HK-2 (cell line): Measurements from ENCODE around the gene SHROOM3.
"Not testable (repeated sequence)": the region's sequence is repeated elsewhere in the genome, so short reads cannot be mapped to it uniquely, and the experiment has no call there.

Source experiments
- DNase-seq: peaks from one replicate; pipeline ENCODE4 v3.0.0-alpha.2; 2018; ENCODE audit not compliant: unreplicated experiment

Gene SHROOM3

DNA sequence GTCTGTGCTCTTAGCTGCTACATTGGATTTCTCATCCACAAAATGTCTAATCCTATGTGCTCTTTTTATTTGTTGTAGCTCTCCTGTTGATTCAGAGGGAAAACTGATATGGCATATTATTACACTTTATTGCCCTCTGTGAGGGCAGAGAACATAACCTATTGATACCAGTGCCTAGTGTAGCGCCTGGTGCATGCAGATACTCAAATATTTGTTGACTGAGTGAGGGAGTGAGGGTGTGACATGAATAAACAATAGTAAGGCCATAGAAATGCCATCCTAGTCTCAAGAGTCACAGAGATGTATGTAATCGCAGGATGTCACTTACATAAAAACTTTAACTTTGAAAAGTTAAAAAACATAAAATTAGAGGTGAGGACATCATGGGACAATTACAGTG lies 159.1 kb downstream of the SHROOM3 start:
- no peak for DNase-seq

DNA sequence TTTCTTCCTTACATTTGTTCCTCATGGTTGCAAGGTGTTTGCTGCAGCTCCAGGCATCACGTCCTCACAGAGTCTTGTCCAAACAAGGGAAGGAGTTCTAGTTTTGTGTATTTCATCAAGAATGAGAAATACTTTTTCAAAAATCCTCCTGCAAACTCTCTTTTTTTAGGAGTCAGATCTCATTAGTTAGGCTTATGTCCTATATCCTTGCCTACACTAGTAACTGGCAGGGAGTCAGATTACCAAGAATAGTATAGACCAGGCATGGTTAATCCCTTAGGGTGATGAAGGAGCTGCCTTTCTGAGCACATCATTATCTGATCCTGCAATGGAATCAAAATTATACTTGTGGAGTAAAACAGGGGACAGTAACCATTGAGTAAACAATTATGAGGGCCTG lies 160.4 kb downstream of the SHROOM3 start:
- no peak for DNase-seq

DNA sequence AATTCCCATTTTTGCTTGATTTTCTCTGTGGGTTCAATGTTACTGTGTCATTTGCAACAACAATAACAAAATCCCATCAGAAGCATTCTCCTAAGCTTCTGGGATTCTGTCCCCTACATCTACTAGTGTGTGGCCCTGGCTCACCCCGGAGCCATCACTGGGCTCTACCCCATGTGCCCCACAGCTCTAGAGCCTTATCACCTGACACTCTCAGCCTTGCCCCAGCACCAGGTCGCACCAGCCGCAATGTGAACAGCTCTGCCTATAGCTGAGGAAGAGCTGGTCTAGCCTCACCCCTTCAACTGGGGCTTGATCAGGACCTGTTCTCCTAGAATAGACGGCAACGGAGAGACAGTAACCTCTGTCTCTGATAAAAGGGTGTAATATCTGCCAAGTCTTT lies 161.7 kb downstream of the SHROOM3 start:
- no peak for DNase-seq

DNA sequence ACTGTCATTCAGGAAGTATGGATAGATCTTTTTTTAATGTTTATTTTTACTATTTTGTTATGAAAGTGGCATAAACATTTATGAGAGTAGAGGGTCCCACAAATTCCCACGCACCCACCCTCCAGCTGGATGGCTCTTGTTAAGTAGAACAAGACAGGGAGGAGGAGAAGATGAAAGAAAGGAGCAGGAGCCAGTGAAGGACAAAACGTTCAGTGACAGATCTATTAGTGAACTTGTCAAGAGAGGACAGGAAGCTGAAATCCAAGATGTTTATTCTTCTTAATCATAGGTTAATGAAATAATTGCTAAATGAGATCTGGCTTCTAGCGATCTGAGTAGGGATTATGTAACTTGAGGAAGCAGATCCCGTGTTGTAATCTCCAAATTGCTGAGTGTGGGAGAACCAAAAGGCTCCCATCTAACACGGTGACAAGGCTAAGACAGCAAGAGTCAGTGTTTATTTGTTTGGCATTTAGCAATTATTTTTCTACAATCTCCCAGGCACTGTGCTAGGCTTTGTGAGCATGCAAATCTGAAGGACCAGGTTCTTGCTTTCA lies 162.5 kb downstream of the SHROOM3 start:
- no peak for DNase-seq

DNA sequence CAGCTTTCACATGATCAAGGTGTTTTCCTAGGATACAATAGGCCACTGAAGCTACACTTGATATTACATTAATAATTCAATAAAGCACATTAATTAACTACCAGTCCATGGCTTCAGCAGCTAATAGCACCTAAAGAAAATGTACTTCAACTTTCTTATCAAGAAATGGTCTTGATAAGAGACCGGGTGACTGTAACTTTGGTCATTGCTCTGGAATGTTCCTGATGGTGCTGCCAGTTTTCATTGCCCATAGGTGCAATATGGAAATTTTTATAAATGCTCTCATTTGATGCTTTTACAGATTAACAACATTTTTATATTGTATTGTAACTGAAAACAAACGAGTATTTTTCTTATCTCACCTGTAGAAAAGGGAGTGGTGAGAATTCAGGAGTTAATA lies 165.4 kb downstream of the SHROOM3 start:
- DNase-seq = no peak

DNA sequence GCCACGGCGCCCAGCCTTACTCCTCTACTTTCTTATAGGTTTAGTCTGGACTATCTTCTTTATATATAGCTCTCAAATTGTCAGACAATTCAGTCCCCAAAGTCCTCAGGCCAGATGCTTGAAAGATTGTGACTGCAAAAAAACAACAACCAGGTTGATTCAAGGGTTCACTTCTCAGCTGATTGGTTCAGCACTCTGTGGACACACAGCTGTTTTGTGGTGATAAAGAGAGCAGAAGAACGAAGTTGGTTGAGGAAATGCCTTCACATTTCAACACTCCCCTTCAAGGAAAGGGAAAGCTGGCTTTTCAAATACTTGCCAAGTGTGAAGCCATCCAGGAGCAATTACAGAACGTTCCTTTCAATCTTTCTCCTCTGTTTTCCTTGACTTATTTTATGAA lies 166.8 kb downstream of the SHROOM3 start:
- DNase-seq = no peak

DNA sequence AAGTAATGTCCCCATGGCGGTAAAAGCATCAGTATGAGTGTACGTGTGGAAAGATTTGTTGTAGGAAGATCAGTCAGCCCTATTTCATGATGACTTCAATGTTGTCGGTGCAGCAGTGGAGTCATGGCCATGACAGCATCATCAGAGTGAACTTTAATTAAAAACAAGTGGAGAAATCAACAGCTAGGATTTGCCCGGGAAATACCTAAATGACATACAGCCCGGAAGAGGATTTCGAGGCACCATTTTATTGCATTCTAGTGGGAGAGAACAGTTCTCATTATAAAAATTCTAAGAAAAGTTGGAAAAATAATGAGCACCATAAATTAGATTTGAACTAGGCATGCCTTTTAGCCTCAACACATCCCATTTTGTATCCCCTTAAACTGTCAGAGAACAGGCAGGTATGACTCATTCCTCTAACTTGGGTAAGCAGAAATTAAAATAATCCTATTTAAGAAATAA lies 170.1 kb downstream of the SHROOM3 start:
- no peak for DNase-seq

DNA sequence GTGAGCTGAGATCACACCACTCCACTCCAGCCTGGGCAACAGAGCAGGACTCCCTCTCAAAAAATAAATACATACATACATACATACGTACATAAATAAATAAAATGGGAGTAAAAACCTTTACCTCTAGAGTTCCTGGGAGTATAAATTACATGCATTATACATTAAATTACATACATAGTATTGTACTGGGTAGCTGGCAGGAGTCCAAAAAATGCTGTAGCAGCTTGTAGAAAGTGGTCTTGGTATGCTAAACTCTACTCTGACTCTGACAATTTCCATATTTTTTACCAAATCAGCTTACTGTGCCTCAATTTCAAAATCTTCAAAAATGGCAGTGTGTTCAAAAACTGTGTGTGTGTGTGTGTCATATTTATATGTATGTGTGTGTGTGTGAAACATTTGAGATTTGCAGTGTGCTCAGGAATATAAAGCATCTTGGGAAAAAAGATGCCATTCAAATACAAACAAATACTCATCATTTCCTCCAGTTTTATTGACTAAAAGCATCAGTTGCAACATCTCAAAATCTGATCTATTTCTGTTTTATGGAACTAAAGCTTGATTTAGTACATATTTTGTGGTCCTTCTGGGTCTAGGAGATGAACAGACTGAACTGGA lies 171.7 kb downstream of the SHROOM3 start:
- DNase-seq = no peak

DNA sequence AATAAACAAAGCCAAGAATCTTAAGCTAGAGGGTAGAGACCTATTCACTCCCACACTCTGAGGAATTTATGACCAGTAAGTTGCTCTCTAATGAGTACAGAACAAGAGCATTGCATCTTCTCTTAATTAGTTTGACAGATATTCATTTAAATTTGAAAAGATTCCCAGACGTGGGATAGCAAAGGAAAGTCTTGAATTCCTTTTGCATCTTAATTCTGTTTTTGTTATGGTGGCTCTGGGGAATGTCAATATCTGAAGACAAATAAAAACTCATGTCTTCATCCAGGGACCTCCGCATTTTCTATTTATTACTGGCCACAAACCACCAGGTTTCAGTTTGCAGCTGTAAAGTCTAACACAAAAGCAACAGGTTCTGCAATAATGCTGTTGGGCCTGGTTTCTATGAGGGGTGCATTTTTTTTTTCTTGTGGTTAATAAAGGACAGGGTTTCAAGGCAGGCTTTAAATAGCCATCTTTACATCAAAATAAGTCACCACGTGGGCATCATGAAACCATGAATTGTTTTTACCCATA lies 172.3 kb downstream of the SHROOM3 start:
- no peak for DNase-seq

DNA sequence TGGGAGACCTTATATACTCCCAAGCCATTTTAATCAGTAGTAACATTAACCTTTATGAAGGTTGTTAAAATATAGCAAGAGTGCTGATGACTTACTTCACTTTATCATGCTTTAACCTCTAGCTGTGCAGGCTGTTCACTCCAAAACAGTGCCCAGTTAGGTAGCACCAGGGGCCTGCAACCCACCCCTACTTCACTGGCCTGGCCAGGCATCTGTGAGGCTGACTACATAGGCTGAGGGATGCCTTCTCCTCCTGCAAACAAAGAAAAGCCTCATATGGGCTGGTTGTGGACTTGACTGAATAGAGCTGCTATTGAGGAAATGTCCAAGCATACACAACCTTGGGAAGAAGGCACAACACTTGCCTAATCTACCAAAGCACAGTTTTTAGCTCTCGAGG lies 172.8 kb downstream of the SHROOM3 start:
- DNase-seq = no peak

DNA sequence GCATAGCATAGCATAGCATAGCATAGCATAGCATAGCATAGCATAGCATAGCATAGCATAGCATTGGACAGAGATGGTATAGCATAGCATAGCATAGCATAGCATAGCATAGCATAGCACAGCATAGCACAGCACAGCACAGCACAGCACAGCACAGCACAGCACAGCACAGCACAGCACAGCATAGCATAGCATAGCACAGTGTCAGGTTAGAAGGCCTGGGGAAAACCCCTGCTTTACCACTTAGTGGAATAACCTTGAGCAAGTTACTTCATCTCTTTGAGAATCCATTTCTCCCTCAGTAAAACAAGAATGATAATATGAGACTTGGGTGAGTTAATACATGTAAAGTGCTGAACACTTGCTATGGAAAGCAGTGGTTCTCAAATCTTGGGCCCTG lies 173.5 kb downstream of the SHROOM3 start:
- DNase-seq = not testable (repeated sequence)

DNA sequence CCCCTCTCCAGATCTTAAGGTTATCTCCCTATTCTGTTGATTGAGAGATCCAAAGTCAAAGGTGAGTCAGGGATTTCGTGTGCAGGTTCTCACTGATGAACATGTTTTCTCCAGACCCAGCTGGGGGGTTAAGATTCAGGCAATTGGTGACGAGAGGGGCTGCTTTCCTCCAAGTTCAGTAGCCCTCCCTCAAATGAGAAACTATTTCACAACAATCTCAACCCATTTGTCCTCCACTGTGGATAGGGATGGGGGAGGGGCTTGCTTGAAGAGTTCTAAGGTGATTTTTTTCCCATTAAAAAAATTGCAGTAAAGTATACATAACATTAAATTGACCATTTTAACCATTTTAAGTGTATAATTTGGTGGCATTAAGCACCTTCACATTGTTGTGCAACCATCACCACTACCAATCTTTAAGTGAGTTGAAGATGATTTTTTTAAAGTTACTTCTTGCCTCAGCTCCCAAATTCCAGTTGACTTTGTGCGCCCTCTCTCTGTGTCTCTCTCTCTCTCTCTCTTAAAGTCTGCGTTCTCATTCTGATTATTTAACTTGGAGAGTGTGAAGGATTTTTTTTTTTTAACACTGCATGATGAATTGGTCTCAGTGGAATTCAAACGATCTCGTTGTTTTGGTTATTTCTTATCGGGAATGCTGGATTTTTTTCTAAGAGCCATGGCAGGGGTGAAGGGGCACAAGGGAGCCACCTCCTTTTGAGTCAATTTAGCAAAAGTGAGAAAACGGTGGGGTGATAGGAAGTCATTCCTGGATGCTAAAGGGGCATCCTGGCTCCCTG lies 175.9 kb downstream of the SHROOM3 start:
- no peak for DNase-seq

DNA sequence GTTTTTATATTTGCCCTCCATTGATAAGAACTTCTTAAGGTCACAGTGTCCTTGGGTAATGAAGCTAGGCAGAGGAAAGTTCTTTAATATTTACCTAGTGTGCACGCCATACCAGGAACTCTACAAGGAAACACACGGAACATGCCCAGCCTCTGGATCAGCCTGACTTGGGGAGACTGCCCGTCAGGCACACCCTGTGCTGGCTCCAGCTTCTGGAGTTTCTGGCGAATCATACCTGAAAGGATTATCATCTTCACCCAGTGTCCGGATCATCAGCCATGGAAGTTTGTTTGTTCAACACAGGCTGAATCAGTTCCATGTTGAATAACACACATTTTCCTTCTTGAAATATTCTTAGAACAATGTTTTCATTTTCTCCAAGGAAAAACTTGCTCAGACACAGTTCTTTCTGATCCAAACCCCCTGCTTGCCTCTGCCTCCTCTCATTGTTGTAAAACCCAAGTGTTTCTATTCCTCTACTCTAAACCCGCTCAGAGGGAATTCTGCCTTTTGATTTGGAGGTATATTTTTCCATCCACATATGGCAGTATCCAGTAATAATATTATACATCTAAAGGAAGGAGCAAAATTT lies 176.7 kb downstream of the SHROOM3 start:
- DNase-seq = peak; percentile 24

DNA sequence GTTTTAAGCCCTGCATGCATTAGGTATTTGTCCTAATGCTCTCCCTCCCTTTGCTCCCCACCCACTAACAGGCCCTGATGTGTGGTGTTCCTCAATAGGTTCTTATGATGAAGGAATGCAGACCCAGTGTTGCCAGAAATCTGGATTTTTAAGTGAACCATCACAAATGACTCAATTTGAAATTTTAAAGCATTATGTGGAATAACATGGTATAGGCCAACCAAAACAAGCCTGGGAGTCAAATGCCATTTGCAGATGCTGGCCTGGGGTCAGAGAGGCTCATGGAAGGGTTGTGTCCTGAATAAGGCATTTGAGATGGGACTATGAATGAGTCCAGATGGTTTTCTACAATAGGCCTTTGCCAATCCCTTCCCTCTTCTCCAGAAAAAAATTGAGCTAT lies 179.6 kb downstream of the SHROOM3 start:
- no peak for DNase-seq

DNA sequence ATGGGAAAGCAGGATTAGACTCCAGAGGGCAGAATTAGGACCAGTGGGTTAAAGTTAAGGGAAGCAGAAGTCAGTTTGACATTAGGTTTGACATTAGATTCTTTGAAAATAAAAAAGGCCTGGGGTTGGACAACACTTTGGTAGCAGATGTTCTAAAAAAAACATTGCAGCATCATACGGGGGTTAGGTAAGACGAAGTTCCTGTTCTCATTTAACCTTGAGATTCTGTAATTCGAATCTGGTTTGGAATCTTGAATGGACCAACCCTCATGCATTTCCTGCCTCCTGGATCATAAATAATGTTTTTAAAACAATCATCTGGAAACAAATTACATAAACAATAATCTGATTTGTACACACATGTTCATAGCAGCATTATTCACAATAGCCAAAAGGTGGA lies 181.0 kb downstream of the SHROOM3 start:
- DNase-seq = no peak

DNA sequence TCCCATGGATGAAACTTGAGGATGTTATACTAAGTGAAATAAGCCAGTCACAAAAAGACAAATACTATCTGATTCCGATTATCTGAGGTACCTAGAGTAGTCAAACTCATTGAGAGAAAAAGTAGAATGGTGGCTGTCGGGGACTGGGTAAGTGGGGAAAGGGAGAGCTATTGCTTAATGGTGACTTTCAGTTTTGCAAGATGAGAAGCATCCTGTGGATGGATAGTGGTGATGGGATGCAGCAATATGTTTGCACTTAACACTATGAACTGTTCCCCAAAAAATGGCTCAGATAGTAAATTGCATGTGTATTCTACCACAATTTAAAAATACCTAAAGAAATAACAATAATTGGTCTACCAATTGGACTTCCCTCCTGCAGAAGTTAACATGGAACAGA lies 181.5 kb downstream of the SHROOM3 start:
- DNase-seq = no peak

DNA sequence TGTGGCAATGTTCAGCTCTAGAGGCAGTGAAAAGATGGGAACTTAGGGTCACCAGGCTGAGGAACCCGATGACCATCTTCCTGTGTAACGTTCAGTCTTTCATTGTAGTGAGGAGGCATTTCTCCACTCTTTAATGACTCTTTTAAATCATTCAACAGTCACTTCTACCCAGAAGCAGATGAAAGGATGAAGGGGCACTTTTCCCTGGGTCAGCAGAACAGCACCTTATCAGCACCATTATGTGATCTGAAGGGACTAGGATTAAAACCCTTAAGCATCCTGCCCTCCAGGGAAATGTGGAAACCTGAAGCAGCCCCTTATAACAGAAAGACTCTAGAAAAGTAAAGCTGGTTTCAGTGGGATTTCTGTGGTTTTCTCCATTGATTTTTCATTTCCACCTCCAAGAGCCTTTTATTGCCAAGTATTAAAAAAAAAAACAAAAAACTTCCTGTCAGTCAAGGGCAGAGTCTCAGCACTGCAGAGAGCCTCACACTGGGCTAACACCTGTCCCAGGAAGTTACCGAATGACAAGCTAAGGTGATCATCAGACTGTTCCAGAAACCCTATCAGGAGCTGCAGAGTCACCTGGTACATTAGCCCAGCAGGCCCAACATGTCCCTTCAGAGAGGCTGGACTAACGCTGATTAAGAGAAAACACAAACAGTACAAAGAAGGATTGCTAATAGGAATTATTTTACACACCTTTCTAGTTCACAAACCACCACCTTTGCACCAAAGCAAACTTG lies 185.9 kb downstream of the SHROOM3 start:
- no peak for DNase-seq

DNA sequence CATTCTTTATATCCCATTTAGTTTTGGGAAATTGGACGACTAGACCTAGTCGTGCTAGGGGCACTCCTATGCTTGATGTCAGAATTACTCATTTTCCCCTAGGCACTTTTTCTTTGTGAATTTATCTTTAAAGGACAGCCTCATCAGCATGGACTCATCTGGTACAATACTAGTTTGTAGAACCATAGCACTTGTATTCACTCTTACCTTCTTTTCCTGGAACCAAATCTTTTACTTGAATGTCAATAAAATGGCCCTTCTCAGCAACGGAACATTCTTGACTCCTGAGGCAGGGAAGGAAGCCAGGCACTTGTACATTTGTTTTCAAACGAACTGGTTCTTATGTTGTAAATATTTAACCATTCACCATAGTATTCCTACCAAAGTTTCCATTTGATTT lies 187.1 kb downstream of the SHROOM3 start:
- no peak for DNase-seq

DNA sequence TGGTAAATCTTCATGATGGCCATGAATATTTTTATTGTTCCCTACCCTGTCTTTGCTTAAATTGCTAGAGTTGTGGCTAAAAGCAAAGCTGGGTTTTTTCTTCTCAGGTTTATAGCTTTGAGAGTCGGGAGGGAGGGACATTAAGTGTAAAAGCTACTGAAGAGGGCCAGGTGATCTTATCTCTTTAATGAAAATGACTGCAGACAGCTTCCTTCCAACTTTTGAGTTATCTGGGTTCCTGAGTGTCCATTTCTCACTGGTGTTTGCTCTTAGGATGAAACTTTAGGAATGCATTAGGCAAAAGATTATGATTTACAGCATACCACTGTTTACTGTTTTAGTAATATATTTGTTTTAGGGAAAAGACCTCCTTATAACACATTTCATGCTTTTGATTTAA lies 187.7 kb downstream of the SHROOM3 start:
- DNase-seq = no peak

DNA sequence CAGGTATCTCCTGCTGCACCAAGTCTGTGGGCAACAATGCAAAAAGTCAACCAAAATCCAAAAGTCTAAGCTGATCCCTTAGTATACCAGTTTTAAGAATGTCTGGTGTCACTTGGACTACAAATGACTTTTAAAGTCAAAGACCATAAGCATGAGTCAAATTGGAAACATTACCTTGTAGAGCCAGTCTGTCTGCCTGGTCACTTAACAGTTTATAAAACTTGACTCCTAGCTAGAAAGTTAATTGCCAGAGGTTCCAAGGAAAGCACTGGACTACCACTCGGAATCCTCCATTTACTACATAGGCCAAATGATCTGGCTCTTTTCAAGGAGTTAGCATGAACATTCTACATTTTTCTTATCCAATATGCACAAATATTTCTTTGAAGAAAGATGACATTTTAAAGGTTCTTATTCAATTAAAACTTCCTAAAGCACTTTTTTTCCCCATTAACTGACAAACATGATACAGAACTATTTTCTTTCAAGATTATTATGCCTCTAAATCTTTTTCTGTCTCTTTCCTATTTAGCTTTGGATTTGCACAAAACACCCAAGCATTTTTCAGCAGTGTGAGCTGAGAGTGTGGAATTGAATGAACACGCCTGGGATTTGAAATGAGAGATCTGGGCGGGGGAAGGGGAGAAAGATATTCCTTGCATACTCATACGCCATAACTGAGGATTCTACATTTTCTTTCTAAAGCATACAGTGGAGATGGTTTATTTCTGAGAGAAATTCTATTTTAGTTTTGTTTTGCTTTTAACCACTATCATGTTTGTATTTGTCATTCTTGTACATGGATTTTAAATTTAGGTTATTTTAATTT lies 188.4 kb downstream of the SHROOM3 start:
- no peak for DNase-seq

DNA sequence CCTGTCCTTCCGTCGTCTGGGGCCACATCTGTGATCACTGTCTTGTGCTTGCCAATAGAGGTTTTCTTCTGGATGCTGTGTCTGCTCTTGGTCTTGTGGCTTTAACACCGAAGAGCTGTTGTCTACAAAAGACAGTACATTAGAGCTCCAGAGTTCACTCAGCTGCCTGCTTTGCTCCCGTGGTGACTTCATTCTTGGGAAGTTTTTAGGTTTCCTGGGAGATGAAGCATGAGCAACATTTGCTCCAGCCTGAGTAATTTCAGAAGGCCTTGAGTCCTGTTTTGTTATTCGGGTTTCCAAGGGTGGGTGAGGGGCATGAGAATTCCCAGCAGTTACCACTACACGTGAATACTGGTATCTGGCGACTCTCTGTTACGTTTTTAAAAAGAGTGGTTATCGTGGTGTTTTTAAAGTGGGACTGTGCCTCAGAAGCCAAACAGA lies 189.2 kb downstream of the SHROOM3 start:
- peak; percentile 21 for DNase-seq
